CD4-positive, alpha-beta T cell treated with Interferon gamma for 1 hour (primary cell): Measurements from ENCODE around the gene CASKIN2.
"Not testable (repeated sequence)": the region's sequence is repeated elsewhere in the genome, so short reads cannot be mapped to it uniquely, and the experiment has no call there.

Source experiments
- DNase-seq: peaks from one replicate; pipeline ENCODE4 v3.0.0-alpha.2; 2020

CASKIN2 gene

GRCh38 chr17:75544250-75544649 lies 28.9 kb upstream of the CASKIN2 start:
- DNase-seq = no peak

GRCh38 chr17:75542728-75543336 lies 27.5 kb upstream of the CASKIN2 start:
- DNase-seq = no peak

- no peak for DNase-seq
Observed at GRCh38 chr17:75542229-75542628, 26.9 kb upstream of the CASKIN2 start.

GRCh38 chr17:75540923-75541503 lies 25.7 kb upstream of the CASKIN2 start:
- no peak for DNase-seq

GRCh38 chr17:75539967-75540729 lies 24.8 kb upstream of the CASKIN2 start:
- no peak for DNase-seq

GRCh38 chr17:75536366-75536765 lies 21.0 kb upstream of the CASKIN2 start:
- DNase-seq = no peak

- no peak for DNase-seq
Observed at GRCh38 chr17:75535871-75536270, 20.5 kb upstream of the CASKIN2 start.

- DNase-seq = peak; percentile 59
Observed at GRCh38 chr17:75535119-75535537, 19.8 kb upstream of the CASKIN2 start.

GRCh38 chr17:75531721-75532072 lies 16.4 kb upstream of the CASKIN2 start:
- DNase-seq = no peak

GRCh38 chr17:75530837-75531720 lies 15.7 kb upstream of the CASKIN2 start:
- DNase-seq = no peak

GRCh38 chr17:75526555-75527270 lies 11.4 kb upstream of the CASKIN2 start:
- no peak for DNase-seq

GRCh38 chr17:75525806-75526554 lies 10.6 kb upstream of the CASKIN2 start:
- DNase-seq = no peak

GRCh38 chr17:75524970-75525805 lies 9.9 kb upstream of the CASKIN2 start, which contains the start of gene LLGL2:
TSS of gene LLGL2 (plus strand) at chr17:75525697. CDS start at chr17:75543427, 17,730 bp downstream.
- DNase-seq = peak; percentile 88

- no peak for DNase-seq
Observed at GRCh38 chr17:75524269-75524969, 9.1 kb upstream of the CASKIN2 start.

- DNase-seq = no peak
Observed at GRCh38 chr17:75523647-75524046, 8.3 kb upstream of the CASKIN2 start.

GRCh38 chr17:75521951-75522727 lies 6.8 kb upstream of the CASKIN2 start:
- no peak for DNase-seq

GRCh38 chr17:75521290-75521689 lies 6.0 kb upstream of the CASKIN2 start:
- no peak for DNase-seq

- DNase-seq = not testable (repeated sequence)
Observed at GRCh38 chr17:75520413-75520812, 5.1 kb upstream of the CASKIN2 start.

- no peak for DNase-seq
Observed at GRCh38 chr17:75518983-75519537, 3.7 kb upstream of the CASKIN2 start.
